CD4-positive, alpha-beta T cell treated with Interleukin-10 for 1 hour (primary cell): ENCODE results near the gene ZBTB20.

Experiments
- DNase-seq: peaks from one replicate; pipeline ENCODE4 v3.0.0-alpha.2; 2020

ZBTB20 gene

GRCh38 chr3:115018694-115019093 lies 128.4 kb downstream of the ZBTB20 start:
- DNase-seq, result no peak

DNA sequence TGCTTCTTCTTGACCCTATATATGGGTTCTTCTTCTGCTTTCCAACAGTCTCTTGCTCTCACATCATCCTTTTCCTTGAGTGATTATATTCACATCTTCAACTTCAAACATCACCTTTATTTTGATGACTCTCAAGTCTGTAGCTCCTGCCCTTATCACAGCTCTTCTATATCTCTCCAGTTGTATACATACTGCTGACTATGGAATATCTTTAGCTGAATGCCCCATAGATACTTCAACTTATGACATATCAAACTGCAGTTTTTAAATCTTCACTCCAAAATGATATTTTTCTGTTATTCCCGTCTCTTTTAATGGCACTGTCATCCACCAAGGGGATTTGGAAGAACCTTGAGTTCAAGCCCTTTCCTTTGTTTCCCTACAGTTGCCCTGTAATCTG lies 139.1 kb downstream of the ZBTB20 start:
- DNase-seq, result no peak

- DNase-seq, result no peak
Observed at GRCh38 chr3:115004201-115005140, 142.6 kb downstream of the ZBTB20 start.

- no peak for DNase-seq
Observed at GRCh38 chr3:114998971-114999579, 148.0 kb downstream of the ZBTB20 start.

DNA sequence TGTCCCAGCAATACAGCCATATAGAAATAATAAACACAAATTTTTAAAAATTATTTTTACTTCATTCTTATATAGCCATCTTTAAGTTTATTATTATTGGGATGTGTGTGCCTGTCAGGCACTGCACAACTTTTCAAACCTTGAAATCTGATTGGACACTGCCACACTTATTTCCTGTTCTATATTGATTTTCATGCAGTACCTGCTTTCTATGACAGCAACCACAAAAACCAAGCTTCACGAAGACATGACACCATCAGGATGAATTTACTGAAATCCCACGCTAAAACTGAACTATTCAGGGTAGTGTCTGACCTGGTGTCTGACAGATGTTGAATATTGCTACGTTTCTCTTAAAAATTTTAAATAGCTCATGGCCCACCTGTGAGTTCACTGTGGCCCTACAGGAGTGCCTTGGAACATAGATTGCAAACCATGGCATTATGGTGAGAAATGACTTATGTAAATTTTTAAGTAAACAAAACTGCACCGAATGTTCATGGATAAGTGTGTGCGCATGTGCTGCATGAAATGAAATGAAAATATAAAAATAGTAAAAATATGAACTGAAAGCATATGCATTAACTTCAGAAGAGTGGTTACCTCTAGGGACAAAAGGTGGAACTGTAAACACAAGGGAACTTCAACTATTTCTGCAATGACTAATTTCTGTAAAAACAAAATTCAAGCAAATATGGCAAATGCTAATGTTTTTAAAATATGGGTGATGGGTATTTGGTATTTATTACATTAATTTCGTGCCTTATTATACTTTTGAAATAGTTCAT lies 152.3 kb downstream of the ZBTB20 start:
- DNase-seq, result no peak

GRCh38 chr3:114985776-114986175 lies 161.3 kb downstream of the ZBTB20 start:
- DNase-seq, result no peak

- DNase-seq, result no peak
Observed at GRCh38 chr3:114983248-114983647, 163.8 kb downstream of the ZBTB20 start.

DNA sequence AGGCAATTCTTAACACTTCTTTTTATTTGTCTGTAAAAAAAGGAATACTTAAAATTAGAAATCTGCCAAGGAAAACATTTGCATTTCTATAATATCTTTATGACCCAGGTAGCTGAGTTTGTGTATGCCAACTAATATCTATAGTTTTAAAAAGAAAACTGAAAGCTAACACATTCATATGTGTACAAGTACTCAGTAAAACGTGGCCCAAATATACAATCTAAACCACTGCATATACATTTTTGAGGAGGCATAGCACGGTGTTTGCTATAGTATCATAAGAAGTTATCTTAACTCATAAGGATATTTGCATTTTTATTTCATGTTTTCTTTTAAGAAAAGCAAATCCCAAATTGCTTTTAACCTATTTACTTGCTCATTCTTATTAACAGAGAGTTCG lies 172.7 kb downstream of the ZBTB20 start:
- no peak for DNase-seq

DNA sequence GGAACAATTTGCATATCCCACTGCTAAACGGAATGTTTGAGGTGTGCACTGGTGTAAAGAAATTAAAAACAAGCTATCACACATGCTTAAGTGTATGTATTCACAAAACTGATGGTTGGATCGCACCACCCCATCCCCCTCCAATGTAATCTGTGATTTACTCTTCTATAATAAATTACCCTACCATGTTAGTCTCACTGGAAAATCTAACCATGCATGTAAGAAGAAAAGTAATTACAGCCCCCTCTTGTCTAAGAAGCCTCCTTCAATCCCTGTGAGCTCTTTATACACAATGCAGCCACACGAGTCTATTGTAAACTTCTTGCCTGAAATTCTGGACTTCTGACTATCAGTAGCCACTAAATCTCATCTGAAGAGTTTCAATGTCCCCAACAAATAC lies 173.6 kb downstream of the ZBTB20 start:
- no peak for DNase-seq

GRCh38 chr3:114967168-114967567 lies 179.9 kb downstream of the ZBTB20 start:
- no peak for DNase-seq

DNA sequence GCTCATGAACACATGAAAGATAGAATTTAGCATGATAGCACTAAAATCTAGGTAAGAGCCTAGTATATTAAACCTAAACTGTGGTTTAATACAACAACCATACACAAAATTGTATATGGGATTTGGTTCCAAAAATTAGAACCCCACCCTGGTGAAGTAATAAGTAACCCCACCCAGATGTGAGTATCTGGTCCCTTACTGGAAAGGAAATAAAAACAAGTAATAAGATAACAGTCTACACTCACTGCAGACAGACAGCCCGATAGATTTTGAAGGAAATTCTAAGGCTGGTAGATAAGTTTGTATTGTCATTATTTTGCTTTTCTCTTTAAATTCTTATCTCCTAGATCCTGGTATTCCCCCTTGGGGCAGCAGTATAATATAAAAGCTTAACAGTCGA lies 184.9 kb downstream of the ZBTB20 start:
- DNase-seq, result no peak

- no peak for DNase-seq
Observed at GRCh38 chr3:114958930-114959329, 188.2 kb downstream of the ZBTB20 start.

- DNase-seq, result no peak
Observed at GRCh38 chr3:114953800-114954199, 193.3 kb downstream of the ZBTB20 start.

- no peak for DNase-seq
Observed at GRCh38 chr3:114953215-114953799, 193.8 kb downstream of the ZBTB20 start.

DNA sequence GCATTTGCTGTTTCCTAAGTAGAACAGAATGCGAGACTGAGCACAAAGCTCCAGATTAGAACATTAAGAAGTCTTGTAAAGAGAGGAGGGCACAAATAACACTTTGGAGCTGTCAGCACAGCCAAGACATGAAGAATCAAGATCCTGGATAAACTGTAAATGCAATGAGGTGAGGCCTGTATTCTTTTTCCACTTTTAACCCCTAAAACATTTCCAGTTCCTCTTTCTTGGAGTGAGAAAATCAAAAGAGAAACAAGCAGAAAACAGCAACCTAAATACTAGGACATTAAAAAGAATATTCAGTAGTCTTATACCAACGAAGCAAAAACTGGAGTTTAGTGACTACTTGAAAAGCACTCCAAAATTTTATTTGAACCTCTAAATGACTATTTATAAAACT lies 204.3 kb downstream of the ZBTB20 start:
- DNase-seq, result no peak

DNA sequence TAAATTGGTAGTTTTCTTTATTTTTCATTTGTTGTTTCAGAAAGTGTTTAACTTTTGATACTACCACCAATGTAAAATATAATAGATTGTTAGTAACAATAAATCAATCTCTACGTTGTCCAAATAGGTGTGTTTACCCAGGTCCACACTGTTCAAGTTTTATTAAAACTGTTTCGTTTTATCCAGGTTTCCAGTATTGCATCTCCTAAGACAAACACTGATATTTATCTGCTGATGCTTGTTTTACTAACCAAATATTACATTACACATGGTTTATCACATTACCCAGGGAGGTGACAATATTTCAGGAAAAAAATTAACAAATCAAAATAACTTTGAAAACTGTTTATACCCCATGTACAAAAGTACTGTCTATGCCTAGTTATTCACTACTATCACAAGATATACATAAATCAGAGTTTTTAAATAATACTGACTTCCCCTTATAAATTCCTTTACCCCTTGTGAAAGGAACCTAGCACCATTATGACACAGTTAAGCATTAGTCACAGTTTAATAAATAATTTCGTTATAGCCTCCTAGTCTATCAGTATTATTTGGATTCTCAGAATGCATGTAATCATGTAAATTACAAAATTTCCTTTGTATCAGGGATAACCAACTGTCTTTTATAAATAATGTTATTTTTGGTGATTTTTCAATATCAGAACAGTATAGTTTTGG lies 205.3 kb downstream of the ZBTB20 start:
- DNase-seq, result no peak

GRCh38 chr3:114939920-114940319 lies 207.2 kb downstream of the ZBTB20 start:
- no peak for DNase-seq

- no peak for DNase-seq
Observed at GRCh38 chr3:114933407-114933806, 213.7 kb downstream of the ZBTB20 start.

DNA sequence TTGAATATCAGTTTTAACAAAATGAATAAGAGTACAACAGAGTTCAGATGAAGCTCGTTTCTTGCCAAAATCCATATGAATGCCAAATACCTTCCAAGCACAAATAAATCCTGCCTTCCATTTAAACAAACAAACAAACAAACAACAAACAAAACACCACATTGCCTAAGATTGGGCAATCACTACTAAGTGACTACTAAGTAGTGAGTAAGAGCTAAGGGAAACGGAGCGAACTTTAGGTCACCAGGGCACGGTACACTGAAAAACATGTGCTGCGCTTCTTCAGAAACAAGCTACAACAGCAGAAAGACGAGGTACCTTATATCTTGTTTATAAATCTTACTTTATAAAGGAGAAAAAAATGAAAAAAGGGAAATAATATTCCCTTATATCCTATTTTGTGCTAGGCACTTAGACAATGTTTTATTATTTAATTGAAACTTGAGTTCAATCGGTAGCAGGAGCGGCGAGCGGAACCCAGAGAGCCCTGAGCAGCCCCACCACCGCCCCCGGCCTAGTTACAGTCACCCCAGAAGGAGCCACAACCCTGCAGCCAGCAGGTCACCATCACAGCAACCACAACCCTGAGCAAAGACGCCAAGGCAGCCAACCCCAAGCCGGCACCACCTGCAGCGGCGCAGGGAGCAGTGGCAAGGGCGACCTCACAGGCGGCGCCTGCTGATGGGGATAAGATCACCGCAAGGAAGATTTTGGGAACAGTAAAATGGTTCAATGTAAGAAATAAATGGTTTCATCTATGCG lies 216.9 kb downstream of the ZBTB20 start:
- no peak for DNase-seq

- DNase-seq, result no peak
Observed at GRCh38 chr3:114928989-114929640, 218.0 kb downstream of the ZBTB20 start.

DNA sequence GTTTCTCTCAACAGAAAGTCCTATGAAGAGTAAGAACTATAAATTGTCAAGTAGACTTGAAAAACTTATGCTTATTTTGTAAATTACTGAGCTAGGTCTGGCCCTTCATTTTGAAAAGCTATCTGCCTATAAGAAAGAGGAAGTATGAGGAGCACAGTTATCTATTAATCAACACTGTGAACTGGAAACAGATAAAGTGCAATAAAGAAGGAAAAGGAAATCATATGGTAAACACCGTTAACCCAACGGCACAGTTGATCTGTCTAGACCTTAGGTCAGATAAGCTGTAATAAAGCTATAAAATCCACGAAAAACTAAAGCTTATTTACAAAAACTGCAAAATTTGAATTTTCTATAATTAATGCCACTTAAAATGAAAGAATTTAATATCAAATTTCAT lies 242.5 kb downstream of the ZBTB20 start:
- DNase-seq, result no peak
